GM19043 (cell line): ENCODE data around the gene PTAFR.

Source experiments
- ATAC-seq: cut with Tn5 transposase; IDR thresholded peaks from one replicate; pipeline ENCODE4 v1.9.1; 2021; ENCODE audit warnings: low read depth; ENCODE audit not compliant: unreplicated experiment

PTAFR gene

DNA sequence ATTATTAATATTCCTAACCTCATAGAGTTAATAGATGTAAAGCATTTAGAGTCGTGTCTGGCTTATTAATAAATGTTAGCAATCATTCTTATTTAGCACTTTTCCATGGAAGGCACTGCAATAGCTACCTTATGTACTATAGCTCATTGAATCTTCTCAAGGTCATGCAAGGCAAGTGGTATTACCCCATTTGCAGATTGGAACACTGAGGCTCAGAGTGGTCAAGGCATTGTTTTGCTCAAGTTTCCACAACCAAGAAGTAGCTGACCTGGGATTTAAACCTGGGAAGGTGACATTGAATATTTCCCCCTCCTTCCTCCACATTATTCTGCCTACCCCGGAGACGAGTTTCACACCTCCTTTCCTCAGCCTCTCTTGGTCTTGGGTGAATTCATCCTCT lies 50.3 kb downstream of the PTAFR start:
- no peak for ATAC-seq

DNA sequence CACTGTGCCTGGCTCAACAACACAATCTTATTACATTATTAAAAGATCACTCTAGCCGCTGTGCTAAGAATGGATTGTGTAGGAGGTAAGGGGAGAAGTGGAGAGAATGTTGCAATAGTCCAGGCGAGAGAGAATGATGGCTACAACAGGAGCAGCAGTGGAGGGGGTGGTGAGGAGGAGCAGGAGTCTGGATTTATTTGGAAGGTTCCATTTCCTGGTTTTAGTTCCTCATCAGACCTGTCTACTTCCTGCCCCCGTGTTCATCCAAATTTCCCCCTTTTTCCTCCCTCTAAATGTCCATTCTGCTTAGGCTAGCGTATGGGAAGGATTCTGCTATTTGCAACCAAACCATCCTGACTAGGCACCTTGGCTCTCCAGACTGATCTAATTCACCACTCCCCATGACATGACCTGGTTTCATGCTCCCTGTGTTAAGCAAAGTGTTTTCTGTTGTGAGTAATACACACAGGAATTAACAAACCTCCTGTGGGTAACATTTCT lies 53.0 kb downstream of the PTAFR start:
- no peak for ATAC-seq

DNA sequence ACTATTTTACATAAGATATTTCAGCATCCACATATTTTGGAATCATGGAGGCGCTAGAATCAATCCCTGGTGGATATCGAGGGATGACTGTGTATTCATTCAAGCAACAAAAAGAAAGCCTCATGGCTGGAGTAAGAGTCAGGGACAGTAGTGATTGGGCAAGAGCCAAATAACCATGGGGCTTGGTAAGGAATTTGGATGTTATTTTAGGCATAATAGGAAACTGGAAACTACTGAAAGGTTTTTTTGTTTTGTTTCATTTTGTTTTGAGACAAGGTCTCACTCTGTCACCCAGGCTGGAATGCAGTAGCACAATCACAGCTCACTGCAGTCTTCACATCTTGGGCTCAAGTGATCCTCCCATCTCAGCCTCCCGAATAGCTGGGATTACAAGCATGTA lies 54.3 kb downstream of the PTAFR start:
- ATAC-seq = no peak

DNA sequence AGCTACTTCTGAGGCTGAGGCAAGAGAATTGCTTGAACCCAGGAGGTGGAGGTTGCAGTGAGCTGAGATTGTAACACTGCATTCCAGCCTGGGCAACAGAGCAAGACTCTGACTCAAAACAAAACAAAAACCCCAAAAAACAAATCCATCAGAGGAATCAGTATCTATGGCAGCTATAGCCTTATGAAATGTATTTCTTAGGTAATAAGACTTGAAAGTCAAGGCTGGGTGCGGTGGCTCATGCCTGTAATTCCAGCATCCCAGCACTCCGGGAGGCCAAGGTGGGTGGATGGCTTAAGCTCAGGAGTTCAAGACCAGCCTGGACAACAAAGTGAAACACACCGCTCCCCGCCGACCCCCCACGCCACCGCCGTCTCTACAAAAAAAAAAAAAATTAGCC lies 56.9 kb downstream of the PTAFR start:
- ATAC-seq = no peak

DNA sequence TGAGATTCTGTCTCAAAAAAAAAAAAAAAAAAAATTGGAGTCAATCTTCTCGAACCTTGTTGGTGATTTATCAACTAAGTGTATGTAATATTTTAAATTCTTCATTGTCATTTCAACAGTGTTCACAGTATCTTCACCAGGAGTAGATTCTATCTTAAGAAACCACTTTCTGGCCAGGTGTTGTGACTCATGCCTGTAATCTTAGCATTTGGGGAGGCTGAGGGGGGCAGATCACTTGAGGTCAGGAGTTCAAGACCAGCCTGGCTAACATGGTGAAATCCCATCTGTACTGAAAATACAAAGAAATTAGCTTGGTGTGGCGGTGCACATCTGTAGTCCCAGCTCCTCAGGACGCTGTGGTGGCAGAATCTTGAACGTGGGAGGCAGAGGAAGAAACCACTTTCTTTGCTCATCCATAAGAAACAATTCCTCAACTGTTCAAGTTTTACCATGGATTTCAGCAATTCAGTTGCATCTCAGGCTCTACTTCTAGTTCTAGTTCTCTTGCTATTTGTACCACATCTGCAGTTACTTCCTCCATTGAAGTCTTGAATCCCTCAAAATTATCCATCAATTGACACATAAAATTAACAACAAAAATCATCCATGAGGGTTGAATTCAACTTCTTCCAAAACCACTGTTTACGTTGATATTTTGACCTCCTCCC lies 57.7 kb downstream of the PTAFR start:
- ATAC-seq = no peak

DNA sequence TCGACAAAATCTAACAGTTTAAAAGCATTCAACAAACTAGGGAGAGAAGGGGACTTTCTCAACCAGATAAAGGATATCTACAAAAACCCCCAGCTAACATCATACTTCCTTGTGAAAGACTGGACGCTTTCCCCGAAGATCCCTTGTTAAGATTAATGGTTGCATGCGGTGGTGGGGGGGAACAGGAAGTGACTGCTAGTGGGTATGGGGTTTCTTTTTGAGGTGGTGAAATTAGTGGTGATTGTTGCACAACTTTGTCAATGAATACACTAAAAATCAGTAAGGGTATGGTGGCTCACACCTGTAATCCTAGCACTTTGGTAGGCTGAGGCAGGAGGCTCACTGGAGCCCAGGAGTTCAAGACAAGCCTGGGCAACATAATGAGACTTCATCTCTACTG lies 61.2 kb downstream of the PTAFR start:
- no peak for ATAC-seq

DNA sequence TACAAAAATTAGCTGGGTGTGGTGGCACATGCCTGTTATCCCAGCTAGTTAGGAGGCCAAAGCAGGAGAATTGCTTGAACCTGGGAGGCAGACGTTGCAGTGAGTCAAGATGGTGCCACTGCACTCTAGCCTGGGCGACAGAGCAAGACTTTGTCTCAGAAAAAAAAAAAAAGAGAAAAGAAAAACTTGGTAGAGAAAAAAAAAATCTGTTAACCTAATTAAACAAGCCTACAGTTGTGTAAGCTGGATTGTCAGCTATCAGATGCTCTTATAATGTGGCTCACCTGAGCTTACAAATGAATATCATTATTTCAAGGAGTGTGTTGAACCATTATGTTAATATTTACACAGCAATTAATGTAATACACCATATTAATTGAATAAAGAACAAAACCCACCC lies 61.6 kb downstream of the PTAFR start:
- ATAC-seq = no peak

DNA sequence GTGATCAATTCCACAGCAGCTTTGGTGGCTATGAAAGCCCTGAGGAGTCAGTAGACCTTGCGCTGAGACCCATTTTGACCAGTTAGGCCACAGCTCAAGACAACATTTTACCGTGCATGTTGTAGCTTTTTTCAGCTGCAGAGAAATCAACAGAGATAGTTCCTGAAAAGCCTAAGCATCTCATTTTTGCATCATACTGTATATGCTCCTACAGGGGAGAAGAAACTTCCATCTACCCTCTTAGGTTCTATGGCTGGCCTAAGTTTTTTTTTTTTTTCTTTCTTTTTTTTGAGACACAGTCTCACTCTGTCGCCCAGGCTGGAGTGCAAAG lies 63.3 kb downstream of the PTAFR start:
- ATAC-seq = no peak

DNA sequence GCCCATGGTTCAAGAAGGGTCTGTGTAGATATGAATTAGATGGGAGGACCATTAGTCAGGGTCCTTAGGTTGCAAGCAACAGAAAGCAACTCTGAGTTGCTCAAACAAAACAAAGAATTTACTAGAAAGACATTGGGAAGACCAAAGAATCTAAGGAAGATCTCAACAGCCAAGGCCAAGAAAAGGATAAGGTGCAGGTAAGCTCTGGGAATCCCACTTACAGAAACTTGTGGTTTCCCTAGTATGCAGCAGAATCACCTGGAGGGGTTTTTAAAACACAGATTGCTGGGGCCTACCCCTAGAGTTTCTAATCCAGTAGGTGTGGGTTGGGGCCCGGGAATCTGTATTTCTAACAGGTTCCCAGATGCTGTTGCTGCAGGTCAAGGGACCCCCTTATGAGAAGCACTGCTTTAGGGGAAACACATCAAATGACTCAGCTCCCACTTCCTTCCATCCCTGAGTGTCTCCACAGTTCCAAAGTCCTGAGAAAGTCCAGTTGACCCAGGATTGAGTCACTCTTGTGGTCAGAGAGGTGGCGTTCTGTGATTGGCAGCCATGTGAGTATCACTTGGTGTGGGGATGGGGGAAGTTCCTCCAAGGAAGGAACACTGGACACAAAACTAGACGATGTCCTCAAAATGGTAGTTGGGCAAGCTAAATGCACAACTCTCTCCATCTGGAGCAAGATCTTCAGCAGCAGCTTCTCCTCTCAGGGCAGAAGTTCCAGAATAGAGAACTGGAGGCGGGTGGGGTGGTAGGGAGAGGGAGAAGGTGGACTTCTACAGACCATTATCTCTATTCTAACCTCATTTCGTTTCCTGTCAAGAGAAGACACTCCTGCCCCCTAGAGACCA lies 63.9 kb downstream of the PTAFR start:
- no peak for ATAC-seq

DNA sequence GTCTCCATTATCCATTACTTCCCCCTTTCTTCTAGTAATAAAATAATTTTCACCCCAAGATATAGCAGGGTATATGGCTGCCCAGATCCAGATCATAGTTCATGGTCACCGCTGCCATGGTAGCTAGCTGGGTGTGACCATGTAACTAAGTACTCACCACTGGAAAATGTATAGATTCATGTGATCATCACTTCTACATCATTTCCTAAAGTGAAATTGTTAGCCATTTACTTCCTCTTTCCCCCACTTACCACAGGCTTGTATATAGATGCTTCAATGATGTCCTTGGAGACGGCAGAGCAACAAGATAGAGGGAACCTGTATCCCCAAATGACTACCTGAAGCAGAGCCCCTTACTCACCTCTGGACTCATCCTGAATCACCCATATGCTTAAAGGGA lies 65.3 kb downstream of the PTAFR start:
- ATAC-seq = no peak

DNA sequence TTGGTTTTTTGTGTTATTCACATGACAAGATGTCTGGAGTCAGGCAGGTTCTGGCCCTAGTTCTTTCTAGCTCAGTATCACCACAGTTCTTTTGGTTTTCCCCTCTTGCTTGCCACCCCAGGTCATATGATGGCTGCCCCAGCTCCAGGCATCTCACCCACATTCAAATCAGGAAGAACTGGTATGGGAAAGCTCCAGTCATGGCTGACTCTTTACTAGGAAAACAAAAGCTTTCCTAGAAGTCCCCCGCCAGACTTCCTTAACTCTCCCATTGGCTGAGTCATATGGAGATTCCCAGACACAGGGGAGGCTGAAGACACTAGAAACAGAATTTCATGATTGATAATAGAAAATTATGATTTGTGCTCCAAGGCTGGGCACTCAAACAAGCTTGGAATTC lies 65.9 kb downstream of the PTAFR start:
- no peak for ATAC-seq

DNA sequence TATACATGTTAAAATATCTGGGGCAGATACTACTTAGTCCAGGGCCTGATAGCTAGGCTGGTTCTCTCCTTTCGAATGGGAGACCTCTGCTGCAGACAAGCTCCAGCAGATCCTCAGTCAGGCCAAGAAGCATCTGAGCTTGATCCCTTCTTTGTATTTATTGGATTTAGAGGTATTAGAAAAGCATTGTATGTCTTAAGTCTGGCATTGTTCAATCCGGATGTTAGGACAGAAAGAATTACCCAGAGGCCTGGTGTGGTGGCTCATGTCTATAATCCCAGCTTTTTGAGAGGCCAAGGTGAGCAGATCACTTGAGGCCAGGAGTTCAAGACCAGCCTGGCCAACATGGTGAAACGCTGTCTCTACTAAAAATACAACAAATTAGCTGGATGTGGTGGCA lies 66.9 kb downstream of the PTAFR start:
- ATAC-seq = no peak

DNA sequence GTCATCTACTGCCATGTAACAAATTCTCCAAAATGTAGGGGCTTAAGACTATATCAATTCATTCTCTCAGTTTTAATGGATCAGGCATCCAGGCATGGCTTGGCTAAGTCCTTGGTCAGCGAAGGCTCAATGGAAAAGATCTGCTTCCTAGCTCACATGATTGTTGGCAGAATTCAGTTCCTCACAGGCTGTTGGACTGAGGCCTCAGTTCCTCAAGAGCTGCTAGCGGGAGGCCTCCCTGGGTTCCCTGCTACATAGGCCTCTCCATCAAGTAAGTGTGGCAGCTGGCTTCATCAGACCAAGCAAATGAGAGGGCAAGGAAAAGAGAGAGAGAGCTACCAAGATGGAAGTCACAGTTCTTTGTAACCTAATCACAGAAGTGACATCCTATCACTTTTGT lies 68.5 kb downstream of the PTAFR start:
- ATAC-seq = no peak

DNA sequence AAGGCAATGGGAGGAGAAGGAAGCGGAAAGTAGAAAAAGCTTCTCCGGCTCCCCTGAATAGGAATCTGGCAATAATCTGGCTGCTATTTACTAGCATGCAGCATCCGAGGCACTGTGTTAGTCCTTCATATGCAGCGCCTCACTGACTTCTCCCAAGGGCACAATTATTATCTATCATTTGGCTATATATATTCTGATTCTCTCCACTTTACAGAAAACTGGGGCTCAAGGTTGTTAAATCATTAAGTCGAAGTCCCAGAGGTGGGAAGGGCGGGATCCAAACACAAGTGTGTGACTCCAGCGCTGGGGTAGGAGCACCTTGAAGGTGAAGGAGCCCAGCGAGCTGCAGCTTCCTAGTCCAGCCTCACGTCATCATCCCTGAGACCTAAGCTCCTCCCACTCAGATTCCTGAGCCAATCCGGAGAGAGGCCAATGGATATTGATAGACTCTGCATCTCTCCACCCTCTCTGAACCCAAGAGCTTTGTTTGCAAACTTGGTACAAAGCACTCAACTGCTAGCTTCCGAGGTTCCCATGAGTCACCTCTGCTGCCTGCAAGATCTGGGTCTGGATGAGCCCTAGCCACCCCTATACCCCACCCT lies 71.5 kb downstream of the PTAFR start:
- ATAC-seq = no peak

DNA sequence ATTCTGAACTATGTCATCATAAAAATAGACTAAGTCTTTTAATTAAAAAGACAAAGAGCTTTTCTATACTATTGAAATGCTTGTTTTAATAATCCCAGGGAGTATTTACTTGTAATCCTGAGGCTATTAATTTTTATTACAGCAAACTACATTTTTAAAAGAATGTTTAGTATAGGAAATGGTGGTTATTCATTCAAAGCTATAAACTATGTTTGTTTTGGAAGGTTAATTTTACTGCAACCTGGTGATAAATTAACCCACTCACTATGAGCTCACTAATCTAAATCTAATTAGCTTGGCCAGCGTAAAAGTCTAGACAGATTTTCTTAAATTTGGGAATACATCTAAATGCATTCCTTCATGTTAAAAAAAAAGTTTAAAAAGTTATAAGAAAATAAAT lies 74.3 kb downstream of the PTAFR start:
- ATAC-seq = no peak

DNA sequence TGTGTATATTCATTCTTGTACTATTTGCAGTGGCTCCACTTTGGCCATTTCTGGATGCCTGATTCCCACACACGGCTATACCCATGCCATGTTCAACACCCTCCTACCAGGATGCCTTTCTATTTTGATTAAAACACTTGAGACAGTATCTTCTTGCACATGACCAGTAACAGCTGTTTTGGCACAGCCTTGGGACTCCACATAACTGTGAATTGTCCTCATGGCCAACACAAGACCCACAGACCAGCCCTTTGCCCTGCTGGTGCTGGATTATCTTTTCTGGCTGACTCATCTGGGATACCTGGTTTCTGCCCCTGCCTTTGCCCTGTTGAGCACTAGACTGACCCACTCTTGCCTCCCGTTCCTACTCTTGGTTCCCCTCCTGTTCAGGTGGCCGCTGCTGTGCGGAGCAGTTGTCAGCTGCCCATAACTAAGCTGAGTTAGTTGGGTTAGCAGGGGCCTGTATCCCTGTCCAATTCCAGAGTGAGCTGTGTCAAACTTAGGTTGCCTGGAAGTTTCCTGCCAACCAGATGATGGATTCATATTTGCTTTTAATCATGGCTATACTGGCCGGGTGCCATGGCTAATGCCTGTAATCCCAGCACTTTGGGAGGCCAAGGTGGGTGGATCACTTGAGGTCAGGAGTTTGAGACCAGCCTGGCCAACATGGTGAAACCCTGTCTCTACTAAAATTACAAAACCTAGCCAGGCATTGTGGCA lies 77.3 kb downstream of the PTAFR start:
- ATAC-seq = no peak
